Gastrocnemius medialis (tissue), 4 donors: ENCODE data around the gene PRC1.
A peak's percentile ranks its signal among the peaks of the same experiment; 100 is the strongest.

Experiments used
- CTCF ChIP-seq, 5 experiments: fragments of 450-650 bp in 3 of 5; fragments of 200-600 bp in 2 of 5; sonication (generic) in 2 of 5; IDR thresholded peaks in 4 of 5; conservative IDR thresholded peaks in 1 of 5; 1 replicate in 4 of 5; 2 replicates in 1 of 5; pipeline ENCODE4 v1.5.1; 2016 to 2019; ENCODE audit warnings: antibody characterized with exemption in 5 of 5, mild to moderate bottlenecking in 3 of 5, moderate library complexity in 3 of 5
- POLR2A ChIP-seq, 2 donors: fragments of 450-650 bp; IDR thresholded peaks; one replicate each; pipeline ENCODE4 v1.6.1; 2017; ENCODE audit warnings: antibody characterized with exemption in 2 of 2, mild to moderate bottlenecking in 2 of 2, moderate library complexity in 2 of 2

DNA sequence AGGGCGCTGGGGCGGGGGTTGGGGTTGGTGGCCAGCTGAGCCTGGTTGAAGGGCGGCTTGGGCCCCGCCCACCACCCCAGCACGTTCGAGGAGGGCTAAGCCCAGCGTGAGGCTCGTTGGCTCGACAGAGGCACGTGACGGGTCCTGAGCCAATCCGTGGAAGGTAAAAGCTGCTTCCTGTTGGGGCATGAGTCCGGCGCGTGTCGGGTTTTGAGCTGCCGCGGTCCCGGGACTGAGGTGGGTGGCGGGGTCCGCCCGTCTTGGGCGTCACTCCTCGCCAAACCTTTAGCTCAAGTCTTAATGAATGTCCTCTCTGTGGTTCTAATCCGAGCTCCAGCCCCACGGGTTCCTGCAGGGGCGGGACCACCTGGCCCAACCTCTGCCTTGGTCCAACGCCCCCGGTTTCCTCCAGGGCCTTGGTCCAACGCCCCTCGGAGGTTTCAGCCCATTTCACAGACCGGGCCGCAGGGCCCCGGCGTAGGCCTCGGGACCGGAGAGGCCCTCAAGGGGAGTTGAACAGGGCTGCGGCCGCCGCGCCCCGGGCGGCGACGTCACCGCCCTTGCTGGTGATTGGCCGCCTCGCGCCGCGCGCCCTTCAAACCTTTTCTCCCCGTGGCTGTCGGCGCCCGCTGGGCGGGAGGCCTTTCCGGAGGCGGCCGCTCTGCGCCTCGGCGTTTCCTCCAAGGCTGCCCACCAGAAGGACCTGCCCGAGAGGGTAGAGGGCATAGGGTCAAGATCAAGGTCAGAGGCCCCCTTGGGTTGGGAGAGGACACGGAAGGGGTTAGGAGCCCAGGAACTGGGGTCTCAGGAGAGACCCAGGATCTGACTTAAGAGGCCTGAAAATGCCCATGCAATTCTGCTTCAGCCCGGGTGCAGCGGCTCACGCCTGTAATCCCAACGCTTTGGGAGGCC, 39.4 kb downstream of the PRC1 start, which contains the start of gene RCCD1:
- peak in 1 of 5 experiments; percentile 5 for TF ChIP-seq CTCF (IDR thresholded peaks at IDR 0.05 in 4 of 5, conservative IDR thresholded peaks at IDR 0.05 in 1 of 5)
- peak; percentile 79 to 83 for TF ChIP-seq POLR2A (IDR thresholded peaks at IDR 0.05)
